HepG2 (cell line): ENCODE measurements around the gene MFF. TPM values are rescaled to one million over a fixed set of nuclear protein-coding genes. Genes with fewer than 3 reads are reported as not detected.

Experiments used
- CBX5 ChIP-seq: sonication (generic); formaldehyde crosslinking; IDR thresholded peaks from 2 replicates; pipeline ENCODE4 v1.4.0; 2020; ENCODE audit warnings: missing genetic modification reagents, borderline replicate concordance
- FOXA3 ChIP-seq: IDR thresholded peaks from 2 replicates; pipeline ENCODE4 v1.6.1; 2016; ENCODE audit warnings: missing genetic modification reagents, missing compliant biosample characterization
- KDM4B ChIP-seq: sonication (generic); formaldehyde crosslinking; IDR thresholded peaks from 2 replicates; pipeline ENCODE4 v1.4.0; 2020; ENCODE audit warnings: missing genetic modification reagents
- KLF9 ChIP-seq: IDR thresholded peaks from 2 replicates; pipeline ENCODE4 v1.6.1; 2016; ENCODE audit warnings: low read depth
- RBFOX2 ChIP-seq: fragments of 200-400 bp; formaldehyde crosslinking; IDR thresholded peaks from 2 replicates; pipeline ENCODE4 v1.6.1; 2017; ENCODE audit warnings: low read depth, mild to moderate bottlenecking, low read length
- RNF2 ChIP-seq: fragments of 450-650 bp; conservative IDR thresholded peaks from 2 replicates; pipeline ENCODE4 v1.6.1; 2016; ENCODE audit warnings: low read depth
- SSRP1 ChIP-seq: IDR thresholded peaks from 2 replicates; pipeline ENCODE4 v1.6.1; 2016; ENCODE audit warnings: control low read depth
- U2AF1 ChIP-seq: fragments of 200-400 bp; formaldehyde crosslinking; optimal IDR thresholded peaks from 2 replicates; pipeline ENCODE3; 2017; ENCODE audit warnings: mild to moderate bottlenecking, low read depth, low read length
- U2AF2 ChIP-seq: fragments of 200-400 bp; formaldehyde crosslinking; IDR thresholded peaks from 2 replicates; pipeline ENCODE4 v1.6.1; 2017; ENCODE audit warnings: low read depth, mild to moderate bottlenecking, low read length
- ZKSCAN1 ChIP-seq: fragments of 150-350 bp; IDR thresholded peaks from 2 replicates; pipeline ENCODE4 v1.6.1; 2014; ENCODE audit warnings: low read length
- ZNF484 ChIP-seq: sonication (generic); formaldehyde crosslinking; IDR thresholded peaks from 2 replicates; pipeline ENCODE4 v1.5.1; 2020; ENCODE audit warnings: mild to moderate bottlenecking, low read depth, missing genetic modification reagents, borderline replicate concordance
- ZNF713 ChIP-seq: sonication (generic); formaldehyde crosslinking; IDR thresholded peaks from 2 replicates; pipeline ENCODE4 v1.4.0; 2020; ENCODE audit warnings: mild to moderate bottlenecking, missing genetic modification reagents
- polyA plus RNA-seq, 8 experiments: library from polyadenylated mRNA; depleted of rRNA in 3 of 8; stranded (reverse) in 7 of 8; unstranded in 1 of 8; fragments of >200 nt; fragmentation: Illumina TruSeq in 4 of 8; extraction: Trizol in 4 of 8; gene quantifications; 2 replicates each; pipeline versions ENCODE4 v1.2.1 to v1.2.3, GENCODE V29; 2011 to 2016; ENCODE audit warnings: low read depth in 4 of 8, missing spikeins in 1 of 8, mixed read lengths in 1 of 8; ENCODE audit not compliant: insufficient read depth in 1 of 8
- total RNA-seq, 5 experiments: library from RNA; depleted of rRNA; stranded (reverse); fragments of >200 nt; fragmentation: Illumina TruSeq; extraction: Trizol; gene quantifications; 2 replicates each; pipeline ENCODE4 v1.2.3, GENCODE V29; 2016; ENCODE audit warnings: low read depth in 1 of 5
- TF ChIP-seq, protein P1 (sequence below): sonication (generic); formaldehyde crosslinking; IDR thresholded peaks from 2 replicates; pipeline ENCODE4 v1.5.1; 2020; ENCODE audit warnings: mild to moderate bottlenecking, moderate library complexity, missing genetic modification reagents
- TF ChIP-seq, protein P2 (sequence below): IDR thresholded peaks from 2 replicates; pipeline ENCODE4 v1.6.1; 2016
- TF ChIP-seq, protein P3 (sequence below): sonication (generic); formaldehyde crosslinking; IDR thresholded peaks from 2 replicates; pipeline ENCODE4 v1.5.0; 2020; ENCODE audit warnings: missing genetic modification reagents, mild to moderate bottlenecking, borderline replicate concordance
- TF ChIP-seq, protein P4 (sequence below): sonication (generic); formaldehyde crosslinking; conservative IDR thresholded peaks from 2 replicates; pipeline ENCODE4 v1.8.0; 2022; ENCODE audit warnings: low read depth, missing genetic modification reagents
- TF ChIP-seq, protein P5 (sequence below): sonication (generic); formaldehyde crosslinking; IDR thresholded peaks from 2 replicates; pipeline ENCODE4 v1.4.0; 2020; ENCODE audit warnings: missing genetic modification reagents
- TF ChIP-seq, protein P6 (sequence below): sonication (generic); formaldehyde crosslinking; IDR thresholded peaks from 2 replicates; pipeline ENCODE4 v1.4.0; 2020; ENCODE audit warnings: missing genetic modification reagents, borderline replicate concordance
- TF ChIP-seq, protein P7 (sequence below): sonication (generic); formaldehyde crosslinking; IDR thresholded peaks from 2 replicates; pipeline ENCODE4 v1.8.0; 2022; ENCODE audit warnings: mild to moderate bottlenecking, missing genetic modification reagents, moderate library complexity

The MFF gene
- total and polyA plus RNA-seq, 2 of the 13 experiments (the other 11 are each of a cell fraction or from before 2014, with no cell fraction given): 81.9 to 156 TPM

DNA sequence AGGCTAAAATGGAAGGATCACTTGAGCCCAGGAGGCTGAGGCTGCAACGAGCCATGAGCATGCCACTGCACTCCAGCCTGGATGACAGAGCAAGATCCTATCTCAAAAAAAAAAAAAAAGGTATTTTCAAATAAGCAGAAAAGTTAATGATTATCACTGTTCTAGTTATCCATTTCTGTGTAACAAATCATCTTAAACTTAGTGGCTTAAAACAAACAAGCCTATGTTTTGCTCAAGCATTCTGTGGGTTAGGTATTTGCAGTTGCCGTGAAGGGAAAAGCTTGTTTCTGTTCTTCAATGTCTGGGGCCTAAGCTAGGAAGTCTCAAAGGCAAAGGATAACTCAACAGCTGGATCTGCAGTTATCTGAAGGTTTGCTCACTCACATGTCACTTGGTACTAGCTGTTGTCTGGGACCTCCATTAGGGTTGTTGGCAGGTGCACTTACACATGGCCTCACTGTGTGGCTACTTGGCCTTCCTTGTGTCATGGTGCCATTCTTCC, 14.1 kb downstream of the MFF start (continued):
- TF ChIP-seq, protein P1, sequence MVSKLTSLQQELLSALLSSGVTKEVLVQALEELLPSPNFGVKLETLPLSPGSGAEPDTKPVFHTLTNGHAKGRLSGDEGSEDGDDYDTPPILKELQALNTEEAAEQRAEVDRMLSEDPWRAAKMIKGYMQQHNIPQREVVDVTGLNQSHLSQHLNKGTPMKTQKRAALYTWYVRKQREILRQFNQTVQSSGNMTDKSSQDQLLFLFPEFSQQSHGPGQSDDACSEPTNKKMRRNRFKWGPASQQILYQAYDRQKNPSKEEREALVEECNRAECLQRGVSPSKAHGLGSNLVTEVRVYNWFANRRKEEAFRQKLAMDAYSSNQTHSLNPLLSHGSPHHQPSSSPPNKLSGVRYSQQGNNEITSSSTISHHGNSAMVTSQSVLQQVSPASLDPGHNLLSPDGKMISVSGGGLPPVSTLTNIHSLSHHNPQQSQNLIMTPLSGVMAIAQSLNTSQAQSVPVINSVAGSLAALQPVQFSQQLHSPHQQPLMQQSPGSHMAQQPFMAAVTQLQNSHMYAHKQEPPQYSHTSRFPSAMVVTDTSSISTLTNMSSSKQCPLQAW (CRISPR knock-in tag): no peak; the same call in 1 of the 2 replicates
- TF ChIP-seq CBX5 (CRISPR knock-in tag) (no peak; the same call in 1 of the 2 replicates), RNF2 (no peak), KLF9 (CRISPR knock-in tag) (no peak), FOXA3 (peak; percentile 56), RBFOX2 (0 out of 2 replicates have a peak, but pooled peaks have one; percentile 16), U2AF1 (no peak), ZNF713 (no peak), SSRP1 (CRISPR knock-in tag) (no peak; the same call in 1 of the 2 replicates), ZNF484 (CRISPR knock-in tag) (no peak), U2AF2 (no peak), ZKSCAN1 (no peak), KDM4B (CRISPR knock-in tag) (no peak)
- TF ChIP-seq, protein P2, sequence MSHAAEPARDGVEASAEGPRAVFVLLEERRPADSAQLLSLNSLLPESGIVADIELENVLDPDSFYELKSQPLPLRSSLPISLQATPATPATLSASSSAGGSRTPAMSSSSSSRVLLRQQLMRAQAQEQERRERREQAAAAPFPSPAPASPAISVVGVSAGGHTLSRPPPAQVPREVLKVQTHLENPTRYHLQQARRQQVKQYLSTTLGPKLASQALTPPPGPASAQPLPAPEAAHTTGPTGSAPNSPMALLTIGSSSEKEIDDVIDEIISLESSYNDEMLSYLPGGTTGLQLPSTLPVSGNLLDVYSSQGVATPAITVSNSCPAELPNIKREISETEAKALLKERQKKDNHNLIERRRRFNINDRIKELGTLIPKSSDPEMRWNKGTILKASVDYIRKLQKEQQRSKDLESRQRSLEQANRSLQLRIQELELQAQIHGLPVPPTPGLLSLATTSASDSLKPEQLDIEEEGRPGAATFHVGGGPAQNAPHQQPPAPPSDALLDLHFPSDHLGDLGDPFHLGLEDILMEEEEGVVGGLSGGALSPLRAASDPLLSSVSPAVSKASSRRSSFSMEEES (CRISPR knock-in tag): no peak
- TF ChIP-seq, protein P3, sequence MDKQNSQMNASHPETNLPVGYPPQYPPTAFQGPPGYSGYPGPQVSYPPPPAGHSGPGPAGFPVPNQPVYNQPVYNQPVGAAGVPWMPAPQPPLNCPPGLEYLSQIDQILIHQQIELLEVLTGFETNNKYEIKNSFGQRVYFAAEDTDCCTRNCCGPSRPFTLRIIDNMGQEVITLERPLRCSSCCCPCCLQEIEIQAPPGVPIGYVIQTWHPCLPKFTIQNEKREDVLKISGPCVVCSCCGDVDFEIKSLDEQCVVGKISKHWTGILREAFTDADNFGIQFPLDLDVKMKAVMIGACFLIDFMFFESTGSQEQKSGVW (CRISPR knock-in tag): no peak
- TF ChIP-seq, protein P4, sequence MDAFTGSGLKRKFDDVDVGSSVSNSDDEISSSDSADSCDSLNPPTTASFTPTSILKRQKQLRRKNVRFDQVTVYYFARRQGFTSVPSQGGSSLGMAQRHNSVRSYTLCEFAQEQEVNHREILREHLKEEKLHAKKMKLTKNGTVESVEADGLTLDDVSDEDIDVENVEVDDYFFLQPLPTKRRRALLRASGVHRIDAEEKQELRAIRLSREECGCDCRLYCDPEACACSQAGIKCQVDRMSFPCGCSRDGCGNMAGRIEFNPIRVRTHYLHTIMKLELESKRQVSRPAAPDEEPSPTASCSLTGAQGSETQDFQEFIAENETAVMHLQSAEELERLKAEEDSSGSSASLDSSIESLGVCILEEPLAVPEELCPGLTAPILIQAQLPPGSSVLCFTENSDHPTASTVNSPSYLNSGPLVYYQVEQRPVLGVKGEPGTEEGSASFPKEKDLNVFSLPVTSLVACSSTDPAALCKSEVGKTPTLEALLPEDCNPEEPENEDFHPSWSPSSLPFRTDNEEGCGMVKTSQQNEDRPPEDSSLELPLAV (CRISPR knock-in tag): no peak
- TF ChIP-seq, protein P5, sequence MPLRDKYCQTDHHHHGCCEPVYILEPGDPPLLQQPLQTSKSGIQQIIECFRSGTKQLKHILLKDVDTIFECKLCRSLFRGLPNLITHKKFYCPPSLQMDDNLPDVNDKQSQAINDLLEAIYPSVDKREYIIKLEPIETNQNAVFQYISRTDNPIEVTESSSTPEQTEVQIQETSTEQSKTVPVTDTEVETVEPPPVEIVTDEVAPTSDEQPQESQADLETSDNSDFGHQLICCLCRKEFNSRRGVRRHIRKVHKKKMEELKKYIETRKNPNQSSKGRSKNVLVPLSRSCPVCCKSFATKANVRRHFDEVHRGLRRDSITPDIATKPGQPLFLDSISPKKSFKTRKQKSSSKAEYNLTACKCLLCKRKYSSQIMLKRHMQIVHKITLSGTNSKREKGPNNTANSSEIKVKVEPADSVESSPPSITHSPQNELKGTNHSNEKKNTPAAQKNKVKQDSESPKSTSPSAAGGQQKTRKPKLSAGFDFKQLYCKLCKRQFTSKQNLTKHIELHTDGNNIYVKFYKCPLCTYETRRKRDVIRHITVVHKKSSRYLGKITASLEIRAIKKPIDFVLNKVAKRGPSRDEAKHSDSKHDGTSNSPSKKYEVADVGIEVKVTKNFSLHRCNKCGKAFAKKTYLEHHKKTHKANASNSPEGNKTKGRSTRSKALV (CRISPR knock-in tag): no peak
- TF ChIP-seq, protein P6, sequence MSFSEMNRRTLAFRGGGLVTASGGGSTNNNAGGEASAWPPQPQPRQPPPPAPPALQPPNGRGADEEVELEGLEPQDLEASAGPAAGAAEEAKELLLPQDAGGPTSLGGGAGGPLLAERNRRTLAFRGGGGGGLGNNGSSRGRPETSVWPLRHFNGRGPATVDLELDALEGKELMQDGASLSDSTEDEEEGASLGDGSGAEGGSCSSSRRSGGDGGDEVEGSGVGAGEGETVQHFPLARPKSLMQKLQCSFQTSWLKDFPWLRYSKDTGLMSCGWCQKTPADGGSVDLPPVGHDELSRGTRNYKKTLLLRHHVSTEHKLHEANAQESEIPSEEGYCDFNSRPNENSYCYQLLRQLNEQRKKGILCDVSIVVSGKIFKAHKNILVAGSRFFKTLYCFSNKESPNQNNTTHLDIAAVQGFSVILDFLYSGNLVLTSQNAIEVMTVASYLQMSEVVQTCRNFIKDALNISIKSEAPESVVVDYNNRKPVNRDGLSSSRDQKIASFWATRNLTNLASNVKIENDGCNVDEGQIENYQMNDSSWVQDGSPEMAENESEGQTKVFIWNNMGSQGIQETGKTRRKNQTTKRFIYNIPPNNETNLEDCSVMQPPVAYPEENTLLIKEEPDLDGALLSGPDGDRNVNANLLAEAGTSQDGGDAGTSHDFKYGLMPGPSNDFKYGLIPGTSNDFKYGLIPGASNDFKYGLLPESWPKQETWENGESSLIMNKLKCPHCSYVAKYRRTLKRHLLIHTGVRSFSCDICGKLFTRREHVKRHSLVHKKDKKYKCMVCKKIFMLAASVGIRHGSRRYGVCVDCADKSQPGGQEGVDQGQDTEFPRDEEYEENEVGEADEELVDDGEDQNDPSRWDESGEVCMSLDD (CRISPR knock-in tag): no peak
- TF ChIP-seq, protein P7, sequence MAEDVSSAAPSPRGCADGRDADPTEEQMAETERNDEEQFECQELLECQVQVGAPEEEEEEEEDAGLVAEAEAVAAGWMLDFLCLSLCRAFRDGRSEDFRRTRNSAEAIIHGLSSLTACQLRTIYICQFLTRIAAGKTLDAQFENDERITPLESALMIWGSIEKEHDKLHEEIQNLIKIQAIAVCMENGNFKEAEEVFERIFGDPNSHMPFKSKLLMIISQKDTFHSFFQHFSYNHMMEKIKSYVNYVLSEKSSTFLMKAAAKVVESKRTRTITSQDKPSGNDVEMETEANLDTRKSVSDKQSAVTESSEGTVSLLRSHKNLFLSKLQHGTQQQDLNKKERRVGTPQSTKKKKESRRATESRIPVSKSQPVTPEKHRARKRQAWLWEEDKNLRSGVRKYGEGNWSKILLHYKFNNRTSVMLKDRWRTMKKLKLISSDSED (CRISPR knock-in tag): no peak
